ENCODE measurements around the gene BLTP3B.
"Not testable (repeated sequence)": the region's sequence is repeated elsewhere in the genome, so short reads cannot be mapped to it uniquely, and the experiment has no call there.

Gene BLTP3B, protein sequence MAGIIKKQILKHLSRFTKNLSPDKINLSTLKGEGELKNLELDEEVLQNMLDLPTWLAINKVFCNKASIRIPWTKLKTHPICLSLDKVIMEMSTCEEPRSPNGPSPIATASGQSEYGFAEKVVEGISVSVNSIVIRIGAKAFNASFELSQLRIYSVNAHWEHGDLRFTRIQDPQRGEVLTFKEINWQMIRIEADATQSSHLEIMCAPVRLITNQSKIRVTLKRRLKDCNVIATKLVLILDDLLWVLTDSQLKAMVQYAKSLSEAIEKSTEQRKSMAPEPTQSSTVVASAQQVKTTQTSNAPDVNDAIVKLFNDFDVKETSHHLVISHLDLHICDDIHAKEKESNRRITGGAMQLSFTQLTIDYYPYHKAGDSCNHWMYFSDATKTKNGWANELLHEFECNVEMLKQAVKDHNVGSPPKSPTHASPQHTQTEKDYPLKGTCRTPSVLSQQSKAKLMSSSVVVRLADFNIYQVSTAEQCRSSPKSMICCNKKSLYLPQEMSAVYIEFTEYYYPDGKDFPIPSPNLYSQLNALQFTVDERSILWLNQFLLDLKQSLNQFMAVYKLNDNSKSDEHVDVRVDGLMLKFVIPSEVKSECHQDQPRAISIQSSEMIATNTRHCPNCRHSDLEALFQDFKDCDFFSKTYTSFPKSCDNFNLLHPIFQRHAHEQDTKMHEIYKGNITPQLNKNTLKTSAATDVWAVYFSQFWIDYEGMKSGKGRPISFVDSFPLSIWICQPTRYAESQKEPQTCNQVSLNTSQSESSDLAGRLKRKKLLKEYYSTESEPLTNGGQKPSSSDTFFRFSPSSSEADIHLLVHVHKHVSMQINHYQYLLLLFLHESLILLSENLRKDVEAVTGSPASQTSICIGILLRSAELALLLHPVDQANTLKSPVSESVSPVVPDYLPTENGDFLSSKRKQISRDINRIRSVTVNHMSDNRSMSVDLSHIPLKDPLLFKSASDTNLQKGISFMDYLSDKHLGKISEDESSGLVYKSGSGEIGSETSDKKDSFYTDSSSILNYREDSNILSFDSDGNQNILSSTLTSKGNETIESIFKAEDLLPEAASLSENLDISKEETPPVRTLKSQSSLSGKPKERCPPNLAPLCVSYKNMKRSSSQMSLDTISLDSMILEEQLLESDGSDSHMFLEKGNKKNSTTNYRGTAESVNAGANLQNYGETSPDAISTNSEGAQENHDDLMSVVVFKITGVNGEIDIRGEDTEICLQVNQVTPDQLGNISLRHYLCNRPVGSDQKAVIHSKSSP (N-terminal part only)

DNA sequence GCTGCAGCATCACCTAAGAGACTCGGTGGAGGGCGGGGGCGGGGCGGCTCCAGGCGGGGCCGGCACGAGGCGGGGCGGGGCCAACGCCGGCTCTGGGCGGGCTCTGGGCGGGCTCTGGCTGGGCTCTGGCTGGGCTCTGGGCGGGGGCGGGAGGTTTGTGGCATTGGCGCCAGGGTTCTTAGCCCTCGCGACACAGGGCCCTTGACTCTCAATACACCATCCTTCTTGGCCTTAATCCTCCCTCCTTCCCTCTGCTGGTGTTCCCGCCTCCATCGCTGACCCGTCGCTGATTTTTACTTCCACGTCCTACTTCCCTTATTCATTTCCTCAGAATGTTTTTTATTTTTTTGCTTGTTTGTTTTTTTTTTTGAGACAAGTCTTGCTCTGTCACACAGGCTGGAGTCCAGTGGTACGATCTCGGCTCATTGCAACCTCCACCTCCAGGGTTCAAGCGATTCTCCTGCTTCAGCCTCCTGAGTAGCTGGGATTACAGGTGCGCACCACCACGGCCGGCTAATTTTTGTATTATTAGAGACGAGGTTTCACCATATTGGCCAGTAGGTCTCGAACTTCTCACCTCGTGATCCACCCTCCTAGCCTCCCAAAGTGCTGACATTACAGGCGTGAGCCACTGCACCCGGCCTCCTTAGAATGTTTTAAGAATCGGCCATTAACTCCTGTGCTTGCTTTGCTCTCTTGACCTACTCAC lies at the start of gene BLTP3B:
Gene BLTP3B (minus strand): TSS at position 24 of the 709 bp plus-strand sequence. CDS start 239 bp downstream, outside the sequence.
- peak; percentile 92 for DNase-seq

DNA sequence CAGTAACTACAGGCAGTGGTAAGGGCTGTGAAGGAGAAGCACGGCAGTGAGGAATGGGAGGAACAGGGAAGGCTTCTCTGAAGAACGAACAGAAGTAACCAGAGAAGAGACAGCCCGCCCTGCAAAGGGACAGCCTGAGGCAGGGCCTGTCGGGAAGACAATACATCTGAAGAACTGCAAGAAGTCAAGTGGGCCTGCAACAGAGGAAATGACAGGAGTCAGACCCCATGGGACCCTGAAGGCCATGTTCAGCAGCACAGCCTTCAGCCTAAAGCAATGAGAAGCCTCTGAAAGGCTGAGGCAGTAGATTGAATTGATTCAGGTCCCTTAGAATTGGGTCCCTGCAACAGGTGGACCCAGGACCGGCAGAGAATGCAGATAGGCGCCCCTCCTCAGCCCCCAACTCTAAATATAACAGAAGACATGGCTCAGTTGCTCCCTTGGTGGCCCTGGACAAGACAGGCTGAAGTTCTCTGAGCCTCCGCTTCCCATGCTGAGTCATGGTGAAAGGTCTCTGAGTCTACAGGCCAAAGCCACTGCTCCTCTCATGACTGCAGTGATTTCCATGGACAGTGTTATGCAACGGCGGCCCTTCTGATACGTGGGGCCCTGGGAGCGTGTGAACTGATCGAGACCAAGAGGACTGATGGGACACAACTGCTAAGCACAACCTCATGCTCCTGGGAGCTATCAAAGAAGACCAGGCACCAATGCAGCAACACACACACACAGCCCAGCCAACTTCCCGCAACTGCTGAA lies 47.1 kb upstream of the BLTP3B start:
- no peak for DNase-seq

DNA sequence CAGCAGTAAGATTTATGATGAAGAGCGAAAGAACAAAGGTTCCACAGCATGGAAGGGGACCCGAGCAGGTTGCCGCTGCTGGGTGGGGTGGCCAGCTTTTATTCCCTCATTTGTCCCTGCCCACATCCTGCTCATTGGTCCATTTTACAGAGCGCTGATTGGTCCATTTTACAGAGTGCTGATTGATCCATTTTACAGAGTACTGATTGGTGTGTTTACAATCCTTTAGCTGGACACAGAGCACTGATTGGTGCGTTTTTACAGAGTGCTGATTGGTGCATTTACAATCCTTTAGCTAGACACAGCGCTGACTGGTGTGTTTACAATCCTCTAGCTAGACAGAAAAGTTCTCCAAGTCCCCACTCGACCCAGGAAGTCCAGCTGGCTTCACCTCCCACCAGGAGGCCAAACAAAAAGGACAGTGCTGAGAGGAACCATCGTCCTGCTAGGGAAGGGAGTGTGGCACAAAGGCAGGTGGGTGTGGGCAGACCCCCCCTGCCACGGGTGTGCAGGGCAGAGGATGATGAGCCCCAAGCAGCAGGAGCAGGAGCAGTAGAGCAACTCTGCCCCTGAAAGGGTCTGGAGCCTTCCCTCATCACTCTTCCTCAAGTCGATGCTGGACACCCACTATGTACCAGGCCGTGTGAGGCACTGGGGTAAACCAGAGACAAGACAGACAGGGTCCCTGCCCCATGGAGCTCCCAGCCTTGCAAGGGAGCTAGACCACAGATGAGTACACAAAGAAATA lies 46.4 kb upstream of the BLTP3B start:
- not testable (repeated sequence) for DNase-seq

DNA sequence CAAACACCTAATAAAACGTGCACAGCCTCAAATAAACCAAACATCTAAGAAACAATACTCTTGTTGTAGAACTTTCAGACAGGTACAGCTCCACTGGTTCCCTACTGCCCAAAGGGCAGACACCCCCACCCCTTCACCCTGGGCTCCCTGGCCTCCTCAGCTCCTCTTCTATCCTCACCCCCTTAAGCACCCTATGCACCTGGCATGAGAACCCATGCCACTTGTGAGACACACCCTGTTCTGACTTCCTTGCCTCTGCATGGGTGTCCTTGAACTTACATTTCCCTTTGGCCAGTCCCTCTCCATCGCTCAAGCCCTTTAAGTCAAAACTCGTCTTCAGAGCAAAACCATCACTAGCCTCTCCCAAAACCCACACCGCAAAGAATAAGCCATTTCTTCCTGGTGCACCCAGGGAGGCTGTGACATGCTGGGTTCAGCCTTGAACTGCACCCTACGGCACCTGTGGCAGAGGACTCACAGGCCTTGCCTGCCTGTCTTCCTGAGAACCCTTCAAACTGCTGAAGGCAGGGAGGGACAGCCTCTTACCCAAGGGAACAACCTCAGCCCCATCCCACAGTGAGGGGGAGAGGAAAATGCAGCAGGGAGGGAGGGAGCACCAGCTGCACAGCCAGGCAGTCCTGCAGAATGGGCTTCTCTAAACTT lies 45.3 kb upstream of the BLTP3B start:
- DNase-seq, result no peak

DNA sequence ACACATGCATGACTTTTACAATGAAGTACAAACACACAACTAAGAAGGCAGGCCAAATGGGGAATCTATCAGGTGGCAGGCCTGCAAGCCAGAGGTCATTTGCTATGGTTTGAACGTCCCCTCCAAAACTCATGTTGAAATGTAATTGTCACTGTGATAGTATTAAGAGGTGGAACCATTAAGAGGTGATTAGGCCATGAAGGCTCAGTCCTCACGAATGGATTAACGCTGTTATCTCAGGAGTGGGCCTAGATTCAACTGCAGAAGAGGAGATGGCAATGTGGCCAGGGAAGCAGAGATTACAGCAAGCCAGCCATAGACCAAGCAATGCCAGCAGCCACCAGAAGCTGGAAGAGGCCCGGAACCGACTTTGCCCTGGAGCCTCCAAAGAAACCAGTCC lies 44.4 kb upstream of the BLTP3B start:
- no peak for DNase-seq

DNA sequence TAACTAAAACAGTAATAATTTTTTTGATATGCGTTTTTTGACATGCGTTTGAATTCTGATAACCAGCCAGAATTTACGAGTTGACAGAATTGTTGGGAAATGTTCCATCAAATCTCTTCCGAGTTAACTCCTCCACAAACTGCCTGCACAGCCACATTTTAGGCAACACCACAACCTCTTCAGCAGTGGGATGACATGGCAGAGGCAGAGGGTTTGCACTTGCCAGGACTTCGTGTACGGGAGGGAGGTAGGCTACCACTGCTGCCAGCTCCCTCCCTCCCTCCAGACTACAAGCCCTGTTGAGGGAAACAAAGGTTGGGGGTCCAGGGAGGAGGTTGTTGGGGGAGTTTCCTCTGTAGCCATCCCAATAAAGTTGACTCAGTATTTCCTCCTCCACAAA lies 43.4 kb upstream of the BLTP3B start:
- DNase-seq, result no peak

DNA sequence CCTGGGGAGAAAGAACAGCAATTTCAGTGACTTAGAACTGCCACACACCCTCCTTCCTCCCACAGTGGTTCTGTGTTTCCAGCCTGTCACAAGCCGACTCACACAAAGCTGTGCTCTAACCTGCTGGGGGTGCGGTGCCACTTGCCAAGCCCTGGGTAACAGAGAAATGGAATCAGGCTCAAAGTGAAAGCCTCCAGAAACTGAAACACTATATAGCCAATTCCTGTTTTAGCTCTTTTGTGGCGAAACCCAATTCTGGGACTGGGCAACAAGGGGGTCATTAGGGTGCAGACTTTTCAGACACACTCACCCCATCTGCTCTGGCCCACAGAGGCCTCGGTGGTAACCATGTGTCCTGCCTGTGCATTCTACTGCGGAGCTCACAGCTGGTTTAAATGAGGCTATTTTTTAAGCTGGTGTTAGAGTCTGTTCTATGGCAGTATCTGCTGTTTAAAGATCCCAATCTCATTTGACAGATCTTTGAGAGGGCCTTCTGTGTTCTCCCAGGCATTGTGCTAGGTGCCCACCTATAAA lies 42.8 kb upstream of the BLTP3B start:
- no peak for DNase-seq

DNA sequence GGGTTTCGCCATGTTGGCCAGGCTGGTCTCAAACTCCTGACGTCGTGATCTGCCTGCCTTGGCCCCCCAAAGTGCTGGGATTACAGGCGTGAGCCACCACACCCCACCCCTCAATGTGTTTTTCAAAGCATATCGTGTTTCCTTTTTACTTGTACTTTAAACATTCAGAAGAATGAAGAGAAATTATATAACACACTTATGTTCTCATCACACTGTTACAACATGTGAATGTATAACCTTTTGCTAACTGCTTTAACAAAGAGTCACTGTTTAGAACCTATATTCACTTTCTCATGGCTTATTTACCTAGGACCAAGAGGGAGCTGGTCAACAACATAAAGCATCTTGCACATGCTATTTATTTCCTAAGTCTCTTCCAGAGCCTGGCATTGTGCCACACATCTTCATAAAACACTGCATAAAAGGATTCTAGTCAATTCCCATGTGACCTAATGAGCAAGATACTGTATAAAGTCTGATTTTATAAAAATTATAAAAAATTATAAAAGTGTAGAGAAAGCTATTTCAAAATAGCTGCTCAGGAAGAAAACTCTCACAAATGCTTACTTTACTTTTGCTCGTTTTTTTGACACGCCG lies 42.0 kb upstream of the BLTP3B start:
- no peak for DNase-seq

DNA sequence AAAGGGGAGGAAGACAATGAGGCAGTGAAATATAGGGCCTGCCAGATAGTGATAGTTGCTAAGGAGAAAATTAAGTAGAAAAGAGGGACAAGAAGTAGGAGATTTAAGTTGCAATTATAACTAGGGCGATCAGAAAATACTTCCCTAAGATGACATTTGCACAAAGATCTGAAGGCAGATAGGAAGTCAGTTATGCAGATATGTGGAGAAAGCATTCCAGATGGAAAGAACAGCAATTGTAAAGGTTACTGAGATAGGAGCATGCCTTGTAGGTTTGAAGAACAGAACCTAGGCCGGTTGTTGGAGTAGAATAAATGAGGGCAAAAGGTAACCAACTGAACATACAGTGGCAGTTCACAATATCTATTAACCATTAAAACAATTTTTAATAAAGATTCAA lies 36.6 kb upstream of the BLTP3B start:
- DNase-seq, result no peak

DNA sequence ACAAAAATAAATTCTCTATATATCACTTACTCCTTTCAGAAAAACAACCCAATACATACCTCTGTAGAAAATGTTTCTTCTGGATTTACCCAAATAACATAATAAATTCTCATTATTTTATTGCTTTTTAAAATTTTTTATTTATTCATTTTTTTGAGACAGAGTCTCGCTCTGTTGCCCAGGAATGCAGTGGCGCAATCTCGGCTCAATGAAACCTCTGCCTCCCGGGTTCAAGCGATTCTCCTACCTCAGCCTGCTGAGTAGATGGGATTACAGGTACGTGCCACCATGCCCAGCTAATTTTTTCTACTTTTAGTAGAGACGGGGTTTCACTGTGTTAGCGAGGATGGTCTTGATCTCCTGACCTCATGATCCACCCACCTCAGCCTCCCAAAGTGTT lies 33.8 kb upstream of the BLTP3B start:
- not testable (repeated sequence) for DNase-seq

DNA sequence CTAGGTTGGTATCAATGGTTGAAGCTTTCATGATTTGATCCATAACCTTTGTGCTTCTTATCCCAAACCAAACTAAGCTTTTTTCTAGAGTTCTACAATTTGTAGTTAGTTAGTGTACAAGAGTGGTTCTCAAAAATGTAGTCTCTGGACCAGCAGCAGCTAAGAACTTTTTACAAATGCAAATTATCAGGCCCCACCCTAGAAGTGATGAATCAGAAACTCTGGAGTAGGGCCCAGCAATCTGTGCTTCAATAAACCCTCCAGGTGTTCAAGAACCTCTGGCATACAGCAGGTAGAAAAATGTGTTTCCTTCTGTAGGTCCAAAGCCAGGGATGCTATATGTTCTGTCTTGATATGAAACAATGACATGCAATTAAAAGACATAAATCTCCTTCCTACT lies 31.8 kb upstream of the BLTP3B start:
- DNase-seq, result no peak

DNA sequence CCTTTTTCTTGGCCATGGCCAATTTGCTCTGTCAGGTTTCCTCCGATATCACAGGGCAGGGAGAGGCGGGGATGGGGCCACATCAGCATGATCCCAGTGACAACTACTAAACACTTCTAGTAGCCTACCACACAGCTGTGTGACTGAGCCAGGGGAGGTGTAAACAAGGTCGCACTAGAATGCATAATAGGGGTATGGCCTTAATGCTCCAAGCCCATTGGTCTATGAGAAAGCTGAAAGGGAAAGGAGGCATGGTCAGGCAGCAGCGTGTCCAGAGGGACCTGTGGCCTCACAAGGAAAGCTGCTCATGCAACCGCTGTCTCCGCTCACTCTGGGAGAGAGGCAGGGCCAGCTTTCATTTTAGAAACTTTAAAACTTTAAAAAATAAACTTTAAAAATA lies 30.4 kb upstream of the BLTP3B start:
- no peak for DNase-seq

DNA sequence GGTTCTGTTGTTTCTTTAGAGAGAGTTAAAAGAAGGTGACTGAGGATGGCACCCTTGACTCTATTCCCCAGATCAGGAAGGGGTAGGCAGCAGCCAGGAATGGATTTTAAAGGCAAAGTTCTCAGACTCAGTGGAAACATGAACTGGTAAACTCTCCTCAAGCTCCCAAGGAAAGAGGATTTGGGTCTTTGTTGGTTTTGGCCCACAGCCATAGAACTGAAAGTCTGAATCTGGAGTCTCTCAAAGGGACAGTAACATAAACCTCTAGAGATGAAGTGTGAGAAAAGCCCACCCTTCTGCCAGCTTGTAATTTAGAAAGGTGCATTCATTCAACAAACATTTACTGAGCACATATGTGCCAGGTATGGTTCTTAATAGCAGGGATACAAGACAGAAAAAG lies 28.6 kb upstream of the BLTP3B start:
- no peak for DNase-seq

DNA sequence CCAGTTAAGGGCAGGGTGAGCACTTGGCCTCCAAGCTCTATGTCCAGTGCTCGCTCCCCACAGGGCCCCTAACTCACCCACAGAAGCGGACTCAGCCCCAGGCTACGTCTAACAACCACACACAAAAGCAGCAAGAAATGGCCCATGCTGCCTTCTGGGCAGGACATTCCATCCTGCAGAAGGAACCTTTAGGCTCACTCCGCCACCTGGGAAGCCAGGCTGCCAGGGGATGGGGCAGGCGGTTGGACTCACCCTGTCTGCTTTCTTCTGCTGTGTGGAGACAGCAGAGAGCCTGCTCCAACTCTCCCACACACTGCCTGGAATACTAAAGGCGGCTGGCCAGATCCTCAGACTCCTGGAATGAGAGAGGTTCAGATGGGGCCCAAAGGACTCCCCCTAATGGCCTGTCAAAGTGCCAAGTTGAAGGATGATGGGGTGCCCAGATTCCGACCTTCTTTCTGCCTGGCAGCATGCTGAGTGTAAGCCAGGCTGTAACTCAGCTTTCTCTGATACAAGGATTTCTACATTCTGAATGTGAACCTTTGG lies 27.7 kb upstream of the BLTP3B start:
- no peak for DNase-seq

DNA sequence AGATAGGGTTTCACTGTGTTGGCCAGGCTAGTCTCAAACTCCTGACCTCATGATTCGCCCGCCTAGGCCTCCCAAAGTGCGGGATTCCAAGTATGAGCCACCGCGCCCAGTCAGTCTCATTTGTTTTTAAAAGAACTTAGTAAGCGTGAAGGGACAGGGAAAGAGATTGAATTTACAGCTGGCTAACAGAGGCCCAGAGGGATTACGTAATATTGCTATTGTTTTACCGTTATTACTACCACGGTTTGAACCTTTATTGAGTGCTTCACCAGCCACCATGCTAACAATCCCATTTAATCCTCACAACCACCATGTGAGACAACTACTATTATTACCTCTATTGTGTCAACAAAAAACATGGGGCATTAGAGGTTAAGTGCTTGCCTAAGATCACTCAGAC lies 26.7 kb upstream of the BLTP3B start:
- DNase-seq, result no peak

DNA sequence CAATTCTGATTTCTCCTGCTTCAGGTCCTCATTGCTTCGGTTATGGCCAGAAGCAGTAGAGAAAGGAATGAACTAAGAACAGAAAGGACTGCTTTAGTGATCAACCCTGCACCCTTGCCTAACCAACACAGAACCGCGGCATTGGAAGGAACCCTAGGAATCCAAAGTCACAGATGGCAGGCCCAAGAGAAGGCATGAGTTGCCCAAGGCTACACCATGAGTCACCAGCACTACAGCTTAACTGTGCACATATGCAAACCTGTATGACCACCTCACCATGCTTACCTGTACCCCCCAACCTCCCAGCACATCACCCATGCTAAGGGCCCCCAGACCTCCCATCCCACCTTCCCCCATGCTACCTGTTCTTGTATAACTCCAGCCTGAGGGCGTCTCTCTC lies 25.9 kb upstream of the BLTP3B start:
- DNase-seq, result no peak

DNA sequence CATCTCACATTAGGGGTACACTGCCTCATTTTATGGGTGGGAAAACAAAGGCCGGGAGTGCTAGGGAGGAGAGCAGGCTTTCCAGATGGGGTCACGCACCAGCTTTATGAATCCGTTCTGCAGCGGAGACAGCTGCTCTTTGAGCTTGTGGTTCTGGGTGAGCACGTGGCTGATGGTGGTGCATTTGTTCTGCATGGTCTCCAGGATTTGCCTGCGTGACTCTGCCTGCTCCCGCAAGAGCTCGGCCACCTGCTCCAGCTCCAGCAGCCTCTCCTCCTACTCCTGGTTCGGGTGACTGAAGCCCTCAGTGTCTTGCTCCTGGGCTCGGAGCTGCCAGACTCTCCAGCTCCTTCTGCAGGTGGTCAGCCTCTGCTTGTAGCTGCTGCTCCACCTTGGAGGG lies 23.6 kb upstream of the BLTP3B start:
- no peak for DNase-seq

DNA sequence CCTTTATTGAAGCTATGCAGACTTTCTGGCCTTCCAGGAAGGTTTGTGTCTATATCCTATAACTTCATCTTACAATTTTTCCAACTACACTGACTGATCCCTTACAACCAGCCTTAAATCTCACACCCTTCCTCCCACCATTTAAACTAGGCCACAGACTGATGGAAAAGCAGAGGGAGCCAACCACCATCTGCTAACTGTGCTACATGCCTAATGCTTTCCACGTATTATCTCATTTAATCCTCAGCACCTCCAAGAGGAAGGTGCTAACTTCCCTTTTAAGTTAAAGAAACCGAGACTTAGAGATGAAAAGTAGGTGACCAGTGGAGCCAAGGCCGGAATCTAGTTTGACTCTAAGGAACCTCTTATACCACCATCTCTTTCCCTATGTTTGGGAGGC lies 22.7 kb upstream of the BLTP3B start:
- DNase-seq, result no peak

DNA sequence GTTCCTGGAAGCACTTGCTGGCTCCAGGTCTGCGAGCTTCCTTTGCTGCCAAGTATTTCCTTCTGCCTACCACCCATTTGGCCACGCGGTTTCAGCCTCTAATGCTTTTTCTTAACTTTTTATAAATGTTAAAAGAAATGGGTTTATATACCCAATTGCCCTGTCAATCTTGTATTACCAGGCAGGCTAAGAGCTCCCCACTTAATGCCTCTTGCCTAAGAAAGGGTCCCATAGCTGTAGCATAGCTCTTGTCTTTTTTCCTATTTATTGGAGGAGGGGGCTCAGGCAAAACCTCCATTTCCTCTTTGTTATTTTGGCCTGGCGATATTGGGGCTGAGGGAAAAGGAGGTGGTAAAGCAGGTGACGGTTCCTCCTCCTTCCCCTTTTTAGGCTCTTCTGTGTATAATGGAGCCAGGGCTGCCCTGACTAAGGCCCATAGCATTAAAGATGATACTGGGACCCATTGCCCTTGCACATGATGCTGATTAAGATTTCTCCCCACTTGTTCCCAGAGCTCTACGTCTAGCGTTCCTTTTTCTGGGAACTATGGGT lies 21.6 kb upstream of the BLTP3B start:
- no peak for DNase-seq

Data from CD4-positive, alpha-beta T cell treated with Interleukin-21 for 1 hour (primary cell).